Stimulated activated CD4-positive, alpha-beta T cell treated with anti-CD3 and anti-CD28 coated beads, Interleukin-1b, Interleukin-23, amount 100 ng/mL, for 4 hours (primary cell): Measurements from ENCODE around the gene PLXNA4.

Source experiments
- DNase-seq, 2 donors: peaks; one replicate each; pipeline ENCODE4 v3.0.0-alpha.2; 2020; ENCODE audit warnings: low read depth in 2 of 2

PLXNA4 gene

DNA sequence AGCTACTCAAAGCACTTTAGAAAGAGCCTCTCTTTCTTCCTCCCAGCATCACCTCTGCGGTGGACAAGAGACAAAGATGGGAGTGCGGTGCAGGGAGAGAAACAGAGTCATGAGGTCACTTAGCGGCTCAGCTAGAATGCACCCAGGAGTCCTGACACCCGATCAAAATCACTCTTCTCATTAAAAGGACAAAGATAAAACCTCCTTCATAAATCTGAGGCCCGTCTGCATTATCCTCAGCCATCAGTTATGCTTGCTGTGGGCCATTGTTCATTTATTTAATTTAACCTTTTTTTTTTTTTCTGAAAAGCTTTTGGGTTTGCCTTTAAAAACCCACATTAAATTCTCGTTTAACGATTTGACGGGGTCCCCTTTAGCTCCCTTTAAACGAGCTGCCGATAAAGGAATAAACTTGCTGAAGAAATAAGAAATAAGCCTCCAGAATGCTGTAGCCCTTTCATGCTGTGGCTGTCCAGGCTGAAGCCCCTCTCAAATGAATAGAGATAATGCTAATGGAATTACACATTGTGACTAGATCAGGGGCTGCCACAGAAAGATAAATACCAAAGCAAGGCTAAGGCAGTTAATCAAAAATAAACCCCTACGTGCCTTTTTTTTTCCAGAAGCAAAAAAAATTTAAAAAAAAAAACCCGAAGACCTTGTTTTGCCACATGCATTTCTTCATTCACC is 16.1 kb upstream of the PLXNA4 start:
- DNase-seq = no peak

DNA sequence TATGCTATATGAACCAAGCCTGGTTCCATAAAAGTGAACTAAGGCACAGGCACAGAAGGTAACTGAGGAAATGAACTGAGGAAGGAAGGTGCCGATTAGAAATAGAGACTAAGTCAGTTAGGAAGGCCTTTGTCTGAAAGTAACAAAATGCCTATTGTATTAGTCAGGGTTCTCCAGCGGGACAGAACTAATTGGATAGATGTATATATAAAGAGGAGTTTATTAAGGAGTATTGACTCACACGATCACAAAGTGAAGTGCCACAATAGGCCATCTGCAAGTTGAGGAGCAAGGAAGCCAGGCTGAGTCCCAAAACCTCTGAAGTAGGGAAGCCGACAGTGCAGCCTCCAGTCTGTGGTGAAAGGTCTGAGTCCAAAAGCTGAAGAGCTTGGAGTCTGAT is 13.9 kb upstream of the PLXNA4 start:
- no peak for DNase-seq

DNA sequence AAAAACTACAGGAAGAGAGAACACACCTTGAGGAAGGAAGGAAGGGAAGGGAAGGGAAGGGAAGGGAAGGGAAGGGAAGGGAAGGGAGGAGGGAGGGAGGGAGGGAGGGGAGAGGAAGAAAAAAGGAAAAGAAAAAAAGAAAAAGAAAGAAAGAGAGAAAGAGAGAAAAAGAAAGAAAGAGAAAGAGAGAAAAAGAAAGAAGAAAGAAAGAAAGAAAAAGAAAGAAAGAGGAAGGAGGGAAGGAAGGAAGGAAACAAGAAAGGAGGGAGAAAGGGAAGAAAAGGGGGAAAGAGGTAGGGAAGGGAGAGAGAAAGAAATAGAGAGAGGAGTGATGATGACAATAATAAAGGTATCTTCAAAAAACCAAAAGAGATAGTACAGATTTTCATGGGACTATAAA is 12.3 kb upstream of the PLXNA4 start:
- DNase-seq = no peak

DNA sequence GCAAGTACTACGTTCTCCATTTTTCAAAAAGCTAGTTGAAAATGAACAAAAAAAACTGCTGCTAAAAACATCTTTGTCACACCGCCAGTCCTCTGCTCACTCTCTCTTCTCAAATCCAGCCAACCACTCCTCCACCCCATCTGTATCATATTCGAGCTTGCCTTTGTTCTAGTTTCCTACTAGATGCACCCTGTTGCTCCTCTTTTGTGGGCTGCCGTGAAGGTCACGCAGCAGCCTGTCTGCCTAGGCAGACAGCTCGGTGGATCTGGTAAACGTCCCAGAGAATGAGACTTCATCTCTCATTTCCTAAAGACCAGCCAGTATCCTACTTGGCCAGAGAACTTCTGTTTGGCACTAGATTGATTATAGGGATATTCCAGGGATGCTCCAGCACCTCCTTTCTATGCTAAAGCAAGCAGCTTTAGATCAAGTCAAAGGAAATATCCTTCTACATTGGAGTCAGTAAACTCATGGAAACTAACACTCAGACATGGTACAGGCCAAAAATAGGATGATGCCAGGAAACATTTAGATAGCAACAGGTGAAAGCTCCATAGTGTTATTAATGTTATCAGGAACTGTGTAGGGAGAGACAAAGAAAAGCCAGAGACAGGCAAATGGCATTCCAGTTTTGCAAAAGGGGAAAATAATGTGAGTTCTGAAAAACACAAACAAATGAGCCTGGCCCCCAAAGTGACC is 8.7 kb upstream of the PLXNA4 start:
- no peak for DNase-seq

DNA sequence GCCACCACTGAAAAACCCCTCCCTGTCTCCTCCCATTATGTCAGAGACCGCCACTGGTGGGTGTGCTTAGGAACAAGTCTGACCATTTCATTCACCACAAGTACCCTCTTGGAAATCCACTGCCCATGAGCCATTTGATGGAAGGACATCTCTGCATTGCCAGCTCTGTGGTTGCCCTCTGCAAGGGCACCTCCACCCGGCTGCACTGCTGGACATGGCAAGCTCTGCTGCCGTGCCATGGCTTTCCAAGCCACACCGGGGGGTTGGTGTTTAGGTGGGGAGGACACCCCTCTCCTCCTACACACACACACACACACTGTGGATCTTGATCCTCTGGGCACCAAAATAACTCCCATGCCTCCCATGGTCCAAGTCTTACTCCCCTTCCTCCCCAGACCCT is 5.2 kb upstream of the PLXNA4 start:
- no peak for DNase-seq

DNA sequence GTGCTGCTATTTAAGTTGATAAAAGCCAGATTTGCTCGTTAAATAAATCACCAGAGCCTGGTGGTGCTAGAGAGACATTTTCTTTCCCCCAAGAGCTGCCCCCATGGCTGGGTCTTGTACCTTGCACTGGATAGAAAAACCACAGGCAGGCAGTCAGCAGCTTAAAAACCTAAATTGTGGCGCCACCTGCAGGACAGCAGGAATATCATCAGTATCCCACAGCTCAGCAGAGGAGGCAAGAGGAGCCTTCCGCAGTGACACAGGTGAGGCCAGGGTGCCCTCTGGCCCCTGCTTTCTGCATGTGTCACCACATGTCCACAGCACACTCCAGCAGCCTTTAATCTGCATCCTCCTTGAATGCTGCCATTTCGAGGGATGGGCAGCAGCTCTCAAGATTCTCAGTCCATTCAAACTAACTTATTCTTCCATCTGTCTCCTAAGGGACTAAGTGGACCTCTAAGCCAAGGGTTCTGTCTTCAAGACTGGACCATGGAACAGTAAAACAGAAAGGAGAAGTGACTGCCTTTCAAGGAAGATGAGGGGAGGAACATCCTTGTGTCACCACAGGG is 4.5 kb upstream of the PLXNA4 start:
- peak; percentile 36 to 51 for DNase-seq

DNA sequence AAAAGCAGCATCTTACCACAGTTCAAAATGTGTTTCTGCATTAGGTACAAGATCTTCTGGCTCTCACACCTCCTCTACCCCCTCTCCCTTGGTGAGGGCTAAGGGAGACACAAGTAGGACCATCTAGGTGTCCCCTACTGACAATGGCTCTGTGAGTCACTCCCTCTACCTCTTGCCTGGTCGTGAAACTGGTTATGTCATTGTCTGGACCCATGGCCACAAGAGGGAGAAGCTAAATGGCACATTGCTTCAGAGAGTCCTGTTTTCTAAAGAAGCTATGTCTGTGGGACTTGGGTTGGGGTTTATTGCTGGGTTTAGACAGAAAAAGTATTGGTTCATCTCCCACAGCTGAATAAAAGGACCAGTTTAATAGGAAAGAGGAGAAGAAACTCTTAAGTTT is 4.0 kb upstream of the PLXNA4 start:
- DNase-seq = no peak

DNA sequence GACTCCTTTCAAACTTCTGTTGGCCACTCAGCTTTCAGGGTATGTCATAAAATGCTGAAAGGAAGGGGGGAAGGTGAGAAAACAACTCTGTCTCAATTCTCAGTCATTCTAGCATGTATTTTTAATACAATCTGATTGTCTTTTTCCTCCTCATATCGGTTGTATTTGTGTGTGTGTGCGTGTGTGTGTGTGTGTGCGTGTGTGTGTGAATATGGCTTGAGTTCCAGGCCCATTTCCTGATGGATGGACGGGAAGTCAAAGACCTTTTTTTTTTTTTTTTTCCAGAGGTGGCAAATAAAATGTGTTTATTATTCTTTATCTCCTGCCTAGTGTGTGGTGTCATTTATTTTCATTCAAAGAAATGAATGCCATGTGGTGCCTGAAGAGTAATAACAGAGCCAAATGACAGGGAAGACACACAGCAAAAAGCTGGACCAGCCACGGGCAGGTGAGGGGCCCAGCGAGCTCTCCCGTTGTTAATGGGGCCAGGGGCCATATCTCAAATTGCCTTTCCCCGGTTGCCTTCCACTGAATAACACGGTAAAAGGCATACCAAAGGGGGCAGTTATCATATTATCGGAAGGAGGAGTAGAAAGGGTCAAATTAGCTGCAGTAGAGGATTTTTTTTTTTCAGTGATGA is 3.1 kb upstream of the PLXNA4 start:
- DNase-seq = no peak

DNA sequence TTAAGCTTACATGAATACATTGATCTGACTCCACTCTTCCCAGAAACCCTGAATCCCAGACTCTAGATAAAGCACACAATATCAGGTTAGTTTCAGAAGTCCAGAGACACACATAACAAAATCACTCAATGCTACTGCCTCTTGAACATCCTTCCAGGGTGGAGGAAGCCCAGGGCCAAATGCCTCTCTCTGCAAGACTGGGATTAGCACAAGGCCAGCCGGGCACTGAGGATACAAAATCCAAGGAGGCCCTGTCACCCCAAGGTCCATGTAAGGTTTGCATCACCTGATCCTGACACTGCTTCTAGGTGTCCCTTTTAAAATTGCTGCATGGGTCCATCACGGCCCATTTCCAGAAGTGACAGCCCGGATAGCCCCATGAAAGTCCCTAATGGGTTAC is 2.6 kb upstream of the PLXNA4 start:
- DNase-seq = no peak

DNA sequence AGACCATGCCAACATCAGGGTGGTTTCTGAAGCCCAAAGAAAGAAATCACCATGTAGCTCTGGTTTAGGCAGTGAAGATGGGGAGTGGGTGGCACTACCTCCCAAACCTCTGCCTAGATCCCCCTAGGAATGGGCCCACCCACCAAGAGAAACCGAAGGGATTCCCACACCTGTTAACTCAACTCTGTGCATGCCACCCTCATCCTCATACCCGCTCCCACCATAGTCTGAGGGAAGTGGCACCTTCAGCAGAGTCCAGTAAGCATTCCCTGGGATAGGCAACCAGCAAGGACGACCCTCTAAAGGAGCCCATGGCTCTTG is 1.7 kb upstream of the PLXNA4 start:
- DNase-seq = no peak

DNA sequence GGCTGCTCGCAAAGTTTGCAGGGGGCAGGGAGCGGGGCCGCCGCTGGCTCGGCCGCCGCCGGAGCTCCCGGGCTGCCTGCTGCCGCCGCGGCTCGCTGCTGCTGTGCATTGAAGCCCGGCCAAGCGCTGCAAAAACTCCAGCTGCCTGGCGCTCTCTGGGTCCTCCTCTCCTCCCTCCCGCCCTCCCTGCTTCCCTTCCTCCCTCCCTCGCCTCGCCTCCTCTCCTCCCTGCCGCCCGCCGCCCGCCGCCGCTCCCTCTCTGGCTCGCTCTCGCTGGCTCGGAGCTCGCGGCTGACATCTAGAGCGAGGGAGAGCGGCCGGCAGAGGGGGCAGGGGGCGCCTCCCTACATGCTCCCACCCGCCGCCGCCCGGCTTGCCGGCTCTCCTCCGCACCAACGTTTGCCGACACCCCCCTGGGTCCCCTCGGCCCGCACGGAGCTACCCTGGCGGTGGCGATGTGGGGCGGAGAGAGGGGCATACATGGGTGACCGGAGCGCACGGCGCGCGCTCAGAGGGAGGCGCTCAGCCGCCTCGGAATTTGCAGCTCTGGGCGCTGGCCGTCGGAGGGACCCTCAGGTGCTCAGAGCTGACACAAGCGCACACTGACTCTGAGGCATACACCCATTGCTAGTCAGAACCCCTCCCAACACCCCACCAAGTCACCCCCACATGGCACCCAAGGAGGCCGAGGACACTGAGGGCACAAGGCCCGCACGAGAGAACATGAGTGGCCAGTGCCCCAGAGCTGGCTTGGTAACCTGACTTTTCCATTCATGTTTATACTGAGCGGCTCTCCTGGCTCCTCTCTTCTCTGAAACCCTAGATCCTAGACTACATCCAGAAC is 1.2 kb upstream of the PLXNA4 start:
- DNase-seq = no peak

DNA sequence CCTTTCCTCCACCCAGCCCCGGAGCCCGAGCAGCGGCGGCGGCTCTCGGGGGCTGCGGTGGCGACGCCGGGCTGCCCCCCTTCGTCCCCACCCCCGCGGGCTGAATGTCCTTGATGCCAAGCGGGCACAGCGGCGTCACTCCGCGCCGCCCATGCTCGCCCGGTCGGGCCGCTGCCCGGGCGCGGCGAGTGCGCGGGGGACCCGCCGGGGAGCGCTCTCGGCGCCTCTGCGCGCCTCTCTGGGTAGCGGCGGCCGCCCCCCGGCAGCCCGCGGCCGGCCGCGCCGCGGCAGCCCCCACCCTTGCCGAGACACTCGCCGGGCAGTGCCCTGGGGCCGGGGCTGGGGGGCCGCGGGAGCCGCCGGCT is 433 bp upstream of the PLXNA4 start:
- no peak for DNase-seq

DNA sequence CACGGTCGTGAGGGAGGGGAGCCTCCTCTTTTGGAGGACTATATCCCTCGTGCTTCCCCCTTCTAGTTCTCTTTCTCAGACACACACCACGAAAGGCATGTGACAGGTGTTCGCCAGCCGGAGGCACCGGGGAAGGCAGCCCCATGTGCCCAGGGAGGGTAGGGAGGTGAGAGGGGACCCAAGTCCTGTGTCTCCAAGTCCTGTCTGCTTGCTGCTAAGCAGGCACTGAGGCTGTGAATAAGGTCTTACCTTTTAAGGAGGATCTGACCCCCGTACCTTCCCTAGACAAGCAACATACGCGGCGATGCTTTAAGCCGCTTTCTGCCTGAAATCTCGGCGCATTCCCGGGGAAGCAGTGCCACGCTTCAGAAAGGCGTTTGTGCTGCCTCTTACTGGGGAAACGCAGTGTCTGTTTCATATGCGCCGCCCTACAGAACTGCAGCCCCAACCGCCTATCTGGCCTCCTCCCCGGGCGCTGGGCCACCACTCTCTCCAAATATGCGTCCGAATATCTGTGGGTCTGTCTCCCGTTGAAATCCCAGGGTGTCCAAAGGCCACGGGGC is 770 bp downstream of the PLXNA4 start:
- no peak for DNase-seq

DNA sequence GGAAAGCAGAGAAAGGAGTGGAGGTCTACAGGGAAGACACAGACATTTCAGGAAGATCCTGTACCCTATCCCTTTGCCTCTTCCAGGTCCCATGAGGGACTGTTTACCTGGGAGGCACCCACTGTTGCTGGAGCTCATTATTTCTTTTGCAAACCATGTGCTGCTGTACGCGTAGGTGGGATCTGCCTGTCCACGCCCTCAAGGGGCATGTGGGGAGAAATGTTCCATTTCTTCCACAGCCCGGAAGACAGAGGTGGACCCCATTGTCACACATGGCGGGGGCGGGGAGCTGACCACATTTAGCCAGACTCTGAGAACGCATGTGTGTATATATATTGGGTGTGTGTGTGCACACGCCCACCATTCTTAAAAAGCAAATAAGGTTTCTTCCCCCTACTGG is 2.0 kb downstream of the PLXNA4 start:
- DNase-seq = no peak

DNA sequence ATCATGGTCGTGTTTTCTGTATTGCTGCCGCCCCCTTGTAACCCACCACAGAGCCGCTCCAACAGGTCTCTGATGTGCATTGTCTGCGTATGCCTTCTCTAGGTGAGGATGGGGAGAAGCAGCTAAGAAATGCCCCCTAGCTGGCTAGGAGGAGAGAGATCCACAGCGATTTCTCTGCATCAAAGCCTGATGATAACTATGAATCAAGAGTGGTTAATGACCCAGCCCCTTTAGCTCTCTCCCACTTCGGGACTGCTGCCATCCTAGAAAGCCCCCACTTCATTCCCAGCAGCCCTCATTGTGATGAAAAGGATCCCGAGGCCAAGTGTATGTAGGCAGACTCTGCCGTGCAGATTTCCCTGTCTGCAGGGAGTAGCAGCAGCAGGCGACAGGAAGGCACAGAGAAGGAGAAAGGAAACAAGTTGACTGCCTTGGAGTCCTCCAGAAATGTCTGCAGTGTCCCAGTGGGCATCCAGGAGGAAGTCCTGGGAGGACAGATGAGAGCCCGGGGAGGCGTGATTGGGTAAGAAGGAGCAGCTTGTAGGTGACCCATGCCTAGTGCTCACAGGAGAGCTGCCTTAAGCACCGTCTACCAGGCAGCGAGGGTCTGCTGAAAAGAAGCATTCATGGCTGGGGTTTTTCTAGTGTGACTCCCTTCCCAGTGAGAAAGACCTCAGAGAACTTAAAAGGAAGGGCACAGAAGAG is 2.9 kb downstream of the PLXNA4 start:
- no peak for DNase-seq

DNA sequence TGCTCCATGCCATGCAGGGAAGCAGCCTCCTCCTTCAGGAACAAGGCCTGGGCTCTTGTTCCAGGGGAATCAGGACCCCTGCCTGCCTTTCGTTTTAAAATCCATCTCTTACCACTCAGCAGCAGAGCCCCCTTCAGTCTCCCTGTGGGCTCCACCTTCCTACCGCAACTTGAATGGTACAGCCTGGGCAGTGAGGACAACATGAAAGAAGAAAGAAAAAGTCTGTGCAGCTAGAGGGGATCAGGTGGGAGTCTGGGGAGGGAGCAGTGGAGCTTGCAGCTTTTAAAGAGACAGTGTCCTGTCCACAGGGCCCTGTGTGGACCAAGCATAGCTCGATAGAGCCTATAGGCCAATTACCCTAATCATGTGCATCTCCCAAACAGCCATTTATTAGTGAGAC is 3.7 kb downstream of the PLXNA4 start:
- no peak for DNase-seq

DNA sequence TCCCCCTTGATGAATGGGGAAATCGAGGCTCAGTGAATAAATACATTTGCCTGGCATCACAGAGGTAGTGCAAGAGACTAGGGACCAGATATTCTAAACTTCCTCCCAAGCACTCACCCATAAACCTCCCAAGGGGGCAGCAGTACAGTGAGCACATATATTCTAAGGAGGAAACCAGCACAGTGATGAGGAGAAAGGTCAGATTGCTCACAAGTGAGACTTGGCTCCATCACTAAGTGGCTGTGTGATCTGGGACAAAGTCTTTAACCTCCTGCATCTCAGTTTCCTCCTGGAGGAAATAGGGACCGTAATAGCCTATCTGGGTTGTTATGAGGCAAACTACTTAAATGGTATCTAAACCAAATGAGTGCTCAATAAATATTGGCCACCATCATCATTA is 4.3 kb downstream of the PLXNA4 start:
- no peak for DNase-seq

DNA sequence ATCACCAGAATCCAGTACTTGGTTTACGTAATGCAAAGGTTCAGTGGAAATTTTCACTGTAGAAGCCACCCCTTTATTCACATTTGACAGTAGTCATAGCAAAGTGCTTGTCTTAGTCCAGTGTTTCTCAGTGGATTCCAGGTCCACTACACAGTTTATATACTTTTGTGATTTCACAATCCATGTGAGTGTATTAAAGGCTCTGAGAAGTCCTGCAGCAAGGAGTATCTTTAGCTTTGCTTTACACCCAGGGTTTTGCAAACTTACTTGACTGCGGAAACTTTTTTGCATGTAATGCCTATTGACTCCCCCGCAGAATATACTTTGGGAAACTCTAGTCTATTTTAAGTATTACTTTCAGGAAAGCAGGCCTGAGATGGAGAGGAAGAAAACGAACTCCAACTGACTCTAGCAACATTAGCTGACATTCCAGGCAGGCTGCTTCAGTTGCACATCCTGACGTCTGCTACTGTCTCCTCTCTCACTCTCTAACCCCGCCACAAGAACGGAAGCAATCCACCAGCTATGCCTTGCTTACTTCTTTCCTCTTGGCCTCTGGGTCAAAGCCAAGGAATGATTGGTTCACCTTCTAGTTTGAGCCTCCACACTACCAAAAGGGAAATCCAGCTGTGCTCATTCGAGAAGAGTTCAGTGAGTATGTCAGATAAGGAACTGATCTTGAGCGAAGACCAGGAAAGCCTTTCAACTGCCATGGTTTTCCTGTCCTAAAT is 6.2 kb downstream of the PLXNA4 start:
- DNase-seq = no peak

DNA sequence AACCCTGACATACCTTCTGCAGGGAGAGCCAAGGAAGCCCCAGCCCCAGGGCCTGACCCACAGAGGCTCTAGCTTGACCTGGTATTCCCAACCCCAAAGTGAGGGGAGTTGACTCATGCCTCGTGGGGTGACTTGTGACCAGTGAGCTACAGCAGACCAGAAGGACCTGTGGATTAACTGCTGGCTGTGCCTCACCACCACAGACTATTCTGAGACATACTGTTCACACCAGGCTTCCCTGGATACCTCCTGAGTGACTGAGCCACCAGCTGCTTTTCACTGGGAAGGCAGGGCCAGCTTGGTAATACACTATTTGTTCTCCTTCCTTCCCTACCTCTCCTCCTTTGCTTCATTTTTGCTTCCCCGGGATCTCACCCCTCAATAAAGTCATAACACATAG is 7.3 kb downstream of the PLXNA4 start:
- DNase-seq = no peak

DNA sequence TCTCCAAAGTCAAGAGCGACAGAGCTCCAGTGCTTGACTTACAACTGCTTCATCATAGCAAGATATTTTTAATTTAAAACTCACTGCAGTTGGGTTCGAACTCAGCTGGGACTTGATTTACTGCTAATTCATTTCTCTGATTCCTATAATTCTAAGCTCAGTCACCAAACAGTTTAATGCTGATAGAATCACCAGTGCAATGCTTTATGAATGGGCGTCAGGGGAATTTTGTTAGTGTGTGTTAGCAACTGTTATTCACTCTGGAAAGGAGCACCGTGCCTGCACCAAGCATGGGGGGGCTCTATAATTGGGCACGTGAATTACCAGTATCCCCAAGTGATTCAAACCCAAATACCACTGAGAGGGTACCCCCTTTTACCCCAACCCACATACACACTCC is 10.4 kb downstream of the PLXNA4 start:
- no peak for DNase-seq

DNA sequence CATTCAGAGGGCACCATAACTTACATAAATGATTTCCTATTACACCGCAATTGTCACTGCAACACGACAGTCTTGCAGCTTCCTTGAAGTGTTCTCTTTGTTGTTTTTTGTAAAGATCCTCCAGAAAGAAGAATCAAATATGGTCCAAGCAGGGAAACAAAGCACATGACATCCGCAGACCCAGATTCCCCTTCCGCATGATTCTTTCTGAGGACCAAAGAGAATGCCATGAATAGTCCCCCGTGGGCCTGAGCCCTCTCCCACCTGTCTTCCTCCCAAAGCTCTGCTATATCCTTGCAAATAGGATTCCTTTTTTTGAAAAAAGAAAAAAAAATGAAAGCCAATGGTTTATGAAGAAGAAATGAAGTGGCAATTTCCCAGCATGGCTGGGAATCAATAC is 10.8 kb downstream of the PLXNA4 start:
- DNase-seq = no peak
